Activated effector memory CD4-positive, alpha-beta T cell treated with anti-CD3 and anti-CD28 coated beads, Interleukin-2, amount 50 U/mL, for 16 hours (primary cell): ENCODE results near the gene SSBP3.

Source experiments
- DNase-seq: peaks from one replicate; pipeline ENCODE4 v3.0.0-alpha.2; 2020

The SSBP3 gene

GRCh38 chr1:54302951-54303843 lies 103.0 kb downstream of the SSBP3 start:
- DNase-seq = no peak

- no peak for DNase-seq
Measured at GRCh38 chr1:54302549-54302948, 103.6 kb downstream of the SSBP3 start.

GRCh38 chr1:54301497-54301896 lies 104.7 kb downstream of the SSBP3 start:
- DNase-seq = no peak

GRCh38 chr1:54300401-54300800 lies 105.8 kb downstream of the SSBP3 start:
- no peak for DNase-seq

GRCh38 chr1:54299037-54299436 lies 107.2 kb downstream of the SSBP3 start:
- no peak for DNase-seq

- DNase-seq = no peak
Measured at GRCh38 chr1:54298284-54299033, 107.7 kb downstream of the SSBP3 start.

GRCh38 chr1:54297596-54298283 lies 108.5 kb downstream of the SSBP3 start:
- DNase-seq = no peak

- no peak for DNase-seq
Measured at GRCh38 chr1:54296666-54297065, 109.5 kb downstream of the SSBP3 start.

GRCh38 chr1:54294887-54295286 lies 111.3 kb downstream of the SSBP3 start:
- DNase-seq = no peak

- no peak for DNase-seq
Measured at GRCh38 chr1:54292002-54292911, 113.9 kb downstream of the SSBP3 start.

- DNase-seq = no peak
Measured at GRCh38 chr1:54291276-54292001, 114.8 kb downstream of the SSBP3 start.

GRCh38 chr1:54290506-54291184 lies 115.5 kb downstream of the SSBP3 start:
- DNase-seq = no peak

GRCh38 chr1:54289712-54290233 lies 116.4 kb downstream of the SSBP3 start:
- DNase-seq = no peak

- no peak for DNase-seq
Measured at GRCh38 chr1:54287801-54288211, 118.4 kb downstream of the SSBP3 start.

GRCh38 chr1:54287176-54287650 lies 119.0 kb downstream of the SSBP3 start:
- DNase-seq = peak; percentile 67

GRCh38 chr1:54285815-54286345 lies 120.3 kb downstream of the SSBP3 start:
- DNase-seq = no peak

GRCh38 chr1:54284781-54285529 lies 121.2 kb downstream of the SSBP3 start:
- no peak for DNase-seq

- DNase-seq = no peak
Measured at GRCh38 chr1:54283635-54284385, 122.4 kb downstream of the SSBP3 start.
